ENCODE measurements around the gene GJB5.

- TF ChIP-seq TAF1 (IDR thresholded peaks at IDR 0.05; ENCODE audit: borderline replicate concordance, insufficient read depth, low read length) = no peak
- no peak for TF ChIP-seq POLR2AphosphoS5 (IDR thresholded peaks at IDR 0.05; ENCODE audit: low read depth, low read length)
Observed at GRCh38 chr1:34746101-34746500, 8.7 kb upstream of the GJB5 start.
